Calu3 (cell line): ENCODE data around the gene GCNT2. TPM values are rescaled to one million over a fixed set of nuclear protein-coding genes. Genes with fewer than 3 reads are reported as not detected.
"Not testable (repeated sequence)": the region's sequence is repeated elsewhere in the genome, so short reads cannot be mapped to it uniquely, and the experiment has no call there.

Source experiments
- BruUV-seq: library from RNA; stranded (reverse); fragments of 400-500 nt; replicated peaks from 2 replicates; lab custom pipeline; 2021; lab: Mats Ljungman, UMichigan
- CTCF ChIA-PET: fragments of 300-600 bp; sonication (Branson Sonifier 250); formaldehyde crosslinking; loops from one replicate; lab custom pipeline; 2022; ENCODE audit warnings: antibody characterized with exemption; lab: Charles Lee
- DNase-seq: peaks from one replicate; pipeline ENCODE4 v3.0.0; 2022
- H3K27ac Mint-ChIP-seq: one replicate; pipeline ENCODE4 v1.8.0; 2022; ENCODE audit warnings: mixed read lengths; ENCODE audit not compliant: unreplicated experiment
- H3K27me3 Mint-ChIP-seq: one replicate; pipeline ENCODE4 v1.8.0; 2022; ENCODE audit warnings: mixed read lengths; ENCODE audit not compliant: unreplicated experiment
- H3K36me3 Mint-ChIP-seq: one replicate; pipeline ENCODE4 v1.8.0; 2022; ENCODE audit warnings: mild to moderate bottlenecking, moderate library complexity, mixed read lengths; ENCODE audit not compliant: insufficient read depth, unreplicated experiment
- H3K4me1 Mint-ChIP-seq: one replicate; pipeline ENCODE4 v1.8.0; 2022; ENCODE audit warnings: mild to moderate bottlenecking, low read depth, mixed read lengths; ENCODE audit not compliant: unreplicated experiment
- H3K4me3 Mint-ChIP-seq: one replicate; pipeline ENCODE4 v1.8.0; 2022; ENCODE audit warnings: mild to moderate bottlenecking, low read depth, moderate library complexity, mixed read lengths; ENCODE audit not compliant: unreplicated experiment
- H3K9me3 Mint-ChIP-seq: one replicate; pipeline ENCODE4 v1.8.0; 2022; ENCODE audit warnings: low read depth, mixed read lengths; ENCODE audit not compliant: unreplicated experiment
- CTCF ChIP-seq: fragments of 200-600 bp; IDR thresholded peaks from one replicate; pipeline ENCODE4 v1.8.0; 2022; ENCODE audit warnings: antibody characterized with exemption; ENCODE audit not compliant: unreplicated experiment
- intact Hi-C: fragments of 100-400 bp; cut with micrococcal nuclease; formaldehyde crosslinking; loops from one replicate; pipeline ENCODE4 v1.10.0; 2022; ENCODE audit not compliant: unreplicated experiment
- total RNA-seq: library from RNA; stranded (reverse); gene quantifications from 2 replicates; pipeline ENCODE4 v1.2.3, GENCODE V29; 2022

The GCNT2 gene
- total RNA-seq, 1 experiment from 2014 or later, result 18.0 TPM

GRCh38 chr6:10522929-10523573 lies 1.9 kb downstream of the GCNT2 start:
- Mint-ChIP-seq H3K9me3 (no peaks in the 10 kb centered on the region), H3K36me3 (peaks cover 7% of the 10 kb centered on the region), H3K27me3 (no peaks in the 10 kb centered on the region), H3K4me3 (no peak overlapping the region), H3K27ac (no peak overlapping the region), H3K4me1 (peaks cover 19% of the 10 kb centered on the region)
- CTCF ChIA-PET, result no interaction called here
- no peak for TF ChIP-seq CTCF
- DNase-seq, result no peak
- BruUV-seq, result no TSS peak
- intact Hi-C loops, result no loop called here

GRCh38 chr6:10526156-10526555 lies 5.0 kb downstream of the GCNT2 start:
- BruUV-seq, result no TSS peak
- H3K4me3 Mint-ChIP-seq, result no peak overlapping the region
- H3K27me3 Mint-ChIP-seq, result no peaks in the 10 kb centered on the region
- H3K36me3 Mint-ChIP-seq, result peaks cover 32% of the 10 kb centered on the region
- no peak for DNase-seq
- no peak for TF ChIP-seq CTCF
- H3K27ac Mint-ChIP-seq, result no peak overlapping the region
- intact Hi-C loops, result no loop called here
- CTCF ChIA-PET, result interaction anchor here (0.6 kb wide), 1 partner anchor 235 kb away, joined by 3 read pairs; no protein-coding TSS in a partner anchor
- peaks cover 8% of the 10 kb centered on the region for H3K4me1 Mint-ChIP-seq
- no peaks in the 10 kb centered on the region for H3K9me3 Mint-ChIP-seq

- Mint-ChIP-seq H3K36me3 (peaks cover 45% of the 10 kb centered on the region), H3K4me1 (peaks cover 18% of the 10 kb centered on the region), H3K27ac (peak overlapping the region; percentile 98), H3K4me3 (peak overlapping the region; percentile 86), H3K9me3 (no peaks in the 10 kb centered on the region), H3K27me3 (no peaks in the 10 kb centered on the region)
- TF ChIP-seq CTCF, result no peak
- DNase-seq, result peak; percentile 58
- CTCF ChIA-PET, result interaction anchor here (0.8 to 1.6 kb wide), 2 partner anchors 8 to 18 kb away, joined by 4 to 7 read pairs; no protein-coding TSS in a partner anchor
- no TSS peak for BruUV-seq
- intact Hi-C loops, result no loop called here
These were observed 7.2 kb downstream of the GCNT2 start for GRCh38 chr6:10528158-10528981.

GRCh38 chr6:10529231-10529801 lies 8.2 kb downstream of the GCNT2 start:
- Mint-ChIP-seq H3K4me1 (peaks cover 18% of the 10 kb centered on the region), H3K27ac (peak overlapping the region; percentile 98), H3K27me3 (no peaks in the 10 kb centered on the region), H3K9me3 (no peaks in the 10 kb centered on the region), H3K4me3 (peak overlapping the region; percentile 86), H3K36me3 (peaks cover 45% of the 10 kb centered on the region)
- intact Hi-C loops, result no loop called here
- no peak for TF ChIP-seq CTCF
- no TSS peak for BruUV-seq
- peak; percentile 23 for DNase-seq
- CTCF ChIA-PET, result interaction anchor here (0.6 to 1.6 kb wide), 3 partner anchors 9 to 696 kb away, joined by 4 to 7 read pairs (median 4); no protein-coding TSS in a partner anchor

GRCh38 chr6:10529828-10530374 lies 8.8 kb downstream of the GCNT2 start:
- H3K4me3 Mint-ChIP-seq, result peak overlapping the region; percentile 86
- H3K27ac Mint-ChIP-seq, result peak overlapping the region; percentile 85
- H3K4me1 Mint-ChIP-seq, result peaks cover 18% of the 10 kb centered on the region
- intact Hi-C loops, H3K9me3 Mint-ChIP-seq, DNase-seq, H3K27me3 Mint-ChIP-seq: not testable (repeated sequence)
- peaks cover 45% of the 10 kb centered on the region for H3K36me3 Mint-ChIP-seq
- CTCF ChIA-PET, result interaction anchor here (0.6 to 1.6 kb wide), 2 partner anchors 19 to 695 kb away, joined by 4 read pairs; no protein-coding TSS in a partner anchor
- BruUV-seq, result TSS peak; percentile 60
